ENCODE data around the gene LCE3C.
"Not testable (repeated sequence)": the region's sequence is repeated elsewhere in the genome, so short reads cannot be mapped to it uniquely, and the experiment has no call there.

LCE3C gene, protein sequence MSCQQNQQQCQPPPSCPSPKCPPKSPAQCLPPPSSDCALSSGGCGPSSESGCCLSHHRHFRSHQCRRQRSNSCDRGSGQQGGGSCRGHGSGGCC

DNA sequence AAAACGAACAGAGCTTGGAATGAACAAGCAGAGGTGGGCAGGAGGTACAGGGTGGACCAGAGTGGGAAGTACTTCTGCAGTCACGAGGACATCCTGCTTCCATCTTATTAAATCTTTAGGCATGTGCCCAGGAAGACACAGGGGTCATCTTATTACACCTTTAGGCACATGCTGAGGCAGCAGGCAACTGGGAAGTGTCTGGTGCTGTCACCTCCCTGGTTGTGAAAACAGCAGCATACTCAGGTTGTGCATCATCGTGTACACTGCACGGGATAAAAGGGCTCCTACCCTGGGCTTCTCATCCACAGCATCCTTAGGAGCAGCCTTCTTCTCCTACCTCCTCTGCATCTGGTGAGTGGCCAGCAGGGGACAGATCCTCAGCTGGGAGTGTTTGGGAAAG, at the start of gene LCE3C:
LCE3C (plus strand) TSS at position 301 of the 400 bp plus-strand sequence. CDS start 498 bp downstream, outside the sequence.
- DNase-seq, result no peak

DNA sequence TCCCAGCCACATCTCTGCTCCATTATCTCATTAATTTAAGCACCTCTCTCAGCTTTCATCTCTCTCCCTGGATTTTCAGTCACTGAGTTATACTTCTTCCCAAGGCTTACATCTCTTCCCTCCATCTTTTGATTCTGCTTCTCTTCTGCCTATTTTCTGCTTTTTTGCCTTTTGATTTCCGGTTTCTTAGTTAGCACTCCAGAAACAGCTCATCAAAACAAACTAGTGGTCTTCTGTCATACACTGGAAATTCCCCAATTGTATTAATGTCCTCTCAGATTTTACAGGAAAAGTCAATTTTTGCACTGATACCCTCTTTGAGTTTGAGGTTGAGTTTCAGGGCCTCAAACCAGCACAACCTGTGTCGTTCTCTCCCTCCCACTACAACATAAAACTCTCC, 34.9 kb upstream of the LCE3C start:
- DNase-seq, result no peak

DNA sequence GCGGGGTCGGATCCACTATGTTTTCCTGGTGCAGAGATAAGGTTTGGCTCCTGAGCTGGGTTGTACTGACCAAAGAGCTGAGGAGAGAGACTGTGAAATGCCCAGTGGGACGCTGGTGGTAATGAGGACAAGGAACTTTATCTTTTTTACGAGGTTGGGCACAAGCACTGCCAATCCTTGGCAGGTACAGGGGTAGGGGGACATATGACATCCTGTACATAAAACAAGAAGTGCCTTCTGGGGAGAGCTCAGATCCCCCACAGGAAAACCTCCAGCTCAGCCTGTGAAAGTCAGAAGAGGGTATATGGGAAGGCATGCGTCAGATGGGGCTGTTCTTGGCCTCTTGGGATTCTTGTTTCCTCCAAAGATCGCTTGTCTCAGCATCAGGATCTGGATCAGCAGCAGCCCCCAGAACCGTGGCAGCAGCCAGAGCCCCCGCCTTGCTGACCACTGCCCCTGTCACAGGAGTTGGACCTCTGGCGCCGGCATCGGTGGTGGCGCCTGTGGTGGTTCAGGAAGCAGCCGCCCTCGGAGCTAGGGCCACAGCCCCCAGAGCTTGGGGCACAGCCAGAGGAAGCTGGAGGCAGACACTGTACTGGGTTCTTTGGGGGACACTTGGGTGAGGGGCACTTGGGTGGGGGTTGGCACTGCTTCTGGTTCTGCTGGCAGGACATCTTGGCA, 34.4 kb upstream of the LCE3C start:
- DNase-seq, result no peak

DNA sequence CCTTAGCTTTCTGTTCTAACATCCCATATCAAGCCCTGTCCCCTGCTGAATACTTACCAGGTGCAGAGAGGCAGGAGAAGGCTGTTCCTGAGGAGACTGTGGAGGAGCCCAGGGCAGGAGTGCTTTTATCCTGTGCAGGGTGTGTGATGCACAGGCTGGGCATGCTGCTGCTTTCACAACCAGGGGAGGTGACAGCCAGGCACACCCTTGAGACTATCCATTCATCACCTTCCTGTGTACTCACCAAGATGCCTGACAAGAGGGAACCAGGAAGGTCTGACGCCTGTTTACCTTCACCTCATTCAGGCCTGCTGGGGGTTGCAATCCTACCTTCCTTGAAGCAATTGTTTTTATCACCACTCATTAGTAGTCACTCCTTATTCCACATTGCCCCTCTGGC, 33.4 kb upstream of the LCE3C start, which contains the start of gene LCE3E:
LCE3E (minus strand) TSS at position 100 of the 400 bp plus-strand sequence. CDS start 572 bp downstream, outside the sequence.
- DNase-seq, result no peak

DNA sequence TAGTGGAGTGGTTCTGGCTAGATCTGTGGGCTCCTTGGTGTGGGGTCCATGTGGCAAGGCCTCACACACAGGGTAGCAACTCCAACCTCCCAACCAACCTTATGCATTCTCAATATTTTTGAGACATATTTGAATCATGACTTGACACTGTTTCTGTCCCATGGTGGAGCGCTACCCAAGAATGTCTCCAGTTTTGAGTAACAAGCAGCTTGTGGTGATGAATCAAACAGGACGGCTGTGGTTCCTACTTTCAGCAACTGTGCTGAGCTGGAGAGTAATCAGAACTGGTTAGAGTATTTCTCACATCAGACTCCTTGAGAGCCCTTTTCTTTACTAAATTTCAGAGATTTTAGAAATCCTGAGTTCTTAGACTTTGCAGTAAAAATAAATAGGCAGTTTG, 22.9 kb upstream of the LCE3C start:
- DNase-seq, result no peak

DNA sequence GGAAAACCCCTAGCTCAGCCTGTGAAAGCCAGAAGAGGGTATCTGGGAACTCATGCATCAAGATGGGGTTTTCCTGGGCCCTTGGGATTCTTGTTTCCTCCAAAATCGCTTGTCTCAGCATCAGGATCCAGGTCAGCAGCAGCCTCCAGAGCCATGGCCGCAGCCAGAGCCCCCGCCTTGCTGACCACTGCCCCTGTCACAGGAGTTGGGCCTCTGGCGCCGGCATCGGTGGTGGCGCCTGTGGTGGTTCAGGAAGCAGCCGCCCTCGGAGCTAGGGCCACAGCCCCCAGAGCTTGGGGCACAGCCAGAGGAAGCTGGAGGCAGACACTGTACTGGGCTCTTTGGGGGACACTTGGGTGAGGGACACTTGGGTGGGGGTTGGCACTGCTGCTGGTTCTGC, 20.5 kb upstream of the LCE3C start:
- DNase-seq, result not testable (repeated sequence)

DNA sequence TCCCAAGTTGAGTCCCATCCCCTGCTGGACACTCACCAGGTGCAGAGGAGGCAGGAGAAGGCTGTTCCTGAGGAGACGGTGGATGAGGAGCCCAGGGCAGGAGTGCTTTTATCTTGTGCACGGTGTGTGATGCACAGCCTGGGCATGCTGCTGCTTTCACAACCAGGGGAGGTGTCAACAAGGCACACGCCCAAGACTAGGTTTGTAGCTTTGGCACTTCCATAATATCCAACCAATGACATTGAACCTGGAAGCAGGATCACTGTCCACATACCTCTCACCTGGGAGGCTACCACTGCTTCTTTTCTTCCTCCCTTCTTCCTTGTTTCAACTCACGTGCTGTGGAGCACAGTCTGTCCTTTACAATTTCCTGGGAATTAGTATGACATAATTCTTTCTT, 19.6 kb upstream of the LCE3C start, which contains the start of gene LCE3D:
LCE3D (minus strand) TSS at position 84 of the 400 bp plus-strand sequence. CDS start 580 bp downstream, outside the sequence.
- DNase-seq, result no peak

DNA sequence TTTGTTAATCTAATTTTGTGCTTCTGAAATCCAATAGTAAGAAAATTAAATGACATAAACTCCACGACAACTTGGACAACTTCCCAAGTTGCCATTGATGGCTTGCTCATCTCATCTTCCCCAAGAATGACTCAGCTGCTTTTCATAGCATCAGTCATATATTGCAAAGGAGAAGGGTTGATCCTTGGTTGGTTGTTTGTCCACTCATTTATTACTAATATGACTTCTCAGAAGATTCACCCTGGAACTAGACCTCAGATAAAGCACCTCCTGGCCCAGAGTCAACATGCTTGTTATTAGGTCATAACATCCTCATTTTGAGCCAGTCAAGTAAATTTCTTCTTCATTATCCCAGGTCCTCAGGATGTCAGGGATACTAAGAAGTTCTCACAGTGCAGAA, 17.4 kb upstream of the LCE3C start:
- no peak for DNase-seq

DNA sequence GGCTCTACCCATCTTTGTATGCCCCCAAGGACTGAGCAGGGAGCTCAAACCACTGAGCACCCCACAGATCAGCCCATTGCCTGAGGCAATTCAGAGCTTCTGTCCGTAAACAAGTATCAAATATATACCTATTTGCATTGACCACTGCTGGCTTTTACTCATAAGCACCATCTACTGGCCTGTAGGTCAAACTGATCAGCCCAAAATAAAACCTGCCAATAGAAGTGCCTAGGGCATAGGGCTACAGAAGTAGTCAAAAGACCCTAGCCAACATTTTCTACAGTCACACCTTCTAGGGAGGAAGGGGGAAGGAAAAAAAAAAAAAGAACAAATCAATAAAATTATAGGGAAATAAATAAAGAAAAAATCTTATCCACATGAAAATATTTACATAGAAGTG, 14.4 kb upstream of the LCE3C start:
- DNase-seq, result no peak

DNA sequence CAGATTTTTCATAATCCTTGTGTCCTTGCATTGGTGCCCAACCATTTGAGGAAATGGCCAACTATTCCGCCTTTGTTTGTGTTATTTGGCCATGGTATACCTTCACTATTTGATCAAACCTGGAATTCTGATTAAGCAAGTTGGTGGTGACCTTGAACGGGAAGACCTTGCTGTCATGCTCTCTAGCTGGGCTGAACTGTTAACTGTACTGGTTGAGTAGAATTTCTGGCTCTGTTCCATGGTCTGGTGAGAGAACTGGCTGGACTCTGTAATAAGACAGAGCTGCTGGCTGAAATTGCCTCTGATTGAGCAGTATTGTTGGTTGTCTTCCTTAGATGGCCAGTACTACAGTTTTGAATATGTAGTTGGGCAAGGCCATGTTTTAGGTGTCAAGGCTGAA, 3.0 kb upstream of the LCE3C start:
- no peak for DNase-seq

DNA sequence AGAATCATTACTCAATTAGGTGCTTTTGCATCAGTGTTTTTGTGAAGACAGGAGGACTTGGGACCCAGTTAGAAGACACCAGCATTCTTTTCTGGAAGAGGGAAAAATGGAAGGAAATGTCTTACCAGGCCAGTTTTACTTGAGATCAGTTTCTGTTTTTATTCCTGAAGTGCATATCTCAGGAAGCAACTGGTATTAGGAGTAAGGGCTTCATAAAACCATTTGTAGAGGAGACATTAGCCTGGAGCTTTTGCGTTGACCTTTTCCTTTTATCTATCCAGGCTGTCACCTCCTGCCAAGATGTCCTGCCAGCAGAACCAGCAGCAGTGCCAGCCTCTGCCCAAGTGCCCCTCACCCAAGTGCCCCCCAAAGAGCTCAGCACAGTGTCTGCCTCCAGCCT, 13.5 kb downstream of the LCE3C start, which contains the start of gene LCE3B:
LCE3B (plus strand) TSS at position 301 of the 400 bp plus-strand sequence; CDS start at position 301, 0 bp downstream.
- no peak for DNase-seq

DNA sequence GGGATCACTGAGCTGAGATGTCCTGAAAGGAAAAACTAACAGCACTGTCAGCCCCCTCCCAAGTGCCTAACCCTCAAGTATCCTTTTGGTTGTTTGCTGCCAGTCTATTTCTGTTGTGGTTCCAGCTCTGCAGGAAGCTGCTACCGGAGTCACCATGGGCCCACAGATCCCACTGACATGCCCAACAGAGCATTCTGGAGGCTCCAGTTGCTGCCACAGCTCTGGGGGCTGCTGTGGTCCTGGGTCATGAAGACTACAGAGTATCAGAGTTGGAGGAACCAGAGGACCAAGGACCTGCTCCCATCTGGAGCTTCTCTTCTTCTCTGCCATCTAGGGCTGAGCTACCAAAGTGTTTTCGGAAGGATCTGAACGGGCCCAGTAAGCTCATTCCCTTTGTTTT, 22.0 kb downstream of the LCE3C start:
- no peak for DNase-seq

DNA sequence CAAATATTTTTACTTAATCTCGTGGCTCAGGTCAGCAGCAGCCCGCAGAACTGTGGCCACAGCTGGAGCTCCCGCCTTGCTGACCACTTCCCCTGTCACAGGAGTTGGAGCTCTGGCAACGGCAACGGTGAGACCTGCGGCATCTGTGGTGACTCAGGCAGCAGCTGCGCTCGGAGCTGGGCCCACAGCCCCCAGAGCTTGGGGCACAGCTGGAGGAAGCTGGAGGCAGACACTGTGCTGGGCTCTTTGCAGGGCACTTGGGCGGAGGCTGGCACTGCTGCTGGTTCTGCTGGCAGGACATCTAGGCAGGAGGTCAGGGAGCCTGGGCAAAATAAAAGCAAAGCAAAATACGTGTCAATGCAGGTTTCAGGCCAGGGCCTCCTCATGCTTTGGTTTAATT, 22.8 kb downstream of the LCE3C start, which contains the start of gene LCE3A:
LCE3A (minus strand) TSS at position 301 of the 400 bp plus-strand sequence; CDS start at position 301, 0 bp downstream.
- DNase-seq, result no peak

DNA sequence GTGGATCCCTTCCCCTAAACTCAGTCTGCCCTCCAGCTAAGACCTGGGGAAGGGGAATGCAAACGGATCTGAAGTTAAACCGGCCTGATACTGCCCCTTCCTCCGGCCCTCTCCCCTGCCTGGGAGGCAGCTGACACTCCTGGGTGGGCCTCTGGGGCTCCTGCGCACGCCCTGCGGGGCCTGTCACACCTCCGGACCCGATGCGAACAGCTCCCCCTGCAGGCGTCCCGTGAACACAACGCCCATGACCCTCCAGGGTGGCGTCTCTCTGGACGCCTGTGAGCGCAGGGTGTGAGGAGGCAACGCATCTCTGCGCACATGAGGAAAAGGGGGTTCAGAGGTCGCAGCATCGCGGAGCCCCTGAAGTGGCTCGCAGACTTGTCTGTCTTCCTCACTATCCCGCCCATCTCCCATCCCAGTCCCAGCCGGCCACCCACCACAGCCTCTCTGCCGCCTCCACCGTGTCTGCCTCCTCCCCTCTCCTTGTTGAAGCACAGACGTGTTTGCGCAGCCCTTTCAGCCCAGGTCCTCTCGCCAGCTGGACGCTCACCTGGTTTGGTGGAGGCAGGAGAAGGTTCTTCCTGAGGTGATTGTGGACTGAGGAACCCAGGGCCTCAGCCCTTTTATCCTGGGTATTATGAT, 23.3 kb downstream of the LCE3C start:
- DNase-seq, result no peak

DNA sequence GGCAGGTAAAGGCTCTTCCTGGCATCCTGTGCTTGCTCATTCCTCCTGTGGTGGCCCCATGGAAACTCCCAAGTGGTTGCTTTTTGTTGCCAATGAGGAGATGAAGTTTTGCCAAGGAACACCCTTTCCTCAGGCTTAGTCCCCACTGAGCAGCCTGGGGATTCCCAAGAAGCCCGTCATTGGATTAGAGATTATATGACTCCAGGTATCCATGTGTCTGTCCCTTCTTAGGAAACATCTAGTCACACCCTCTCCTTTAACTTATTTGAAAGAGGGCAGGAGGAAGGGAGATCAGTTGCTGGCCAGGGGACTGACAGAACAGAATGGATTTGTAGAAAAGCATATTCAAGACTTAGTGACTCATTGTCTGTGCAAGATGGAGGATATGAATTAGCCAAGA, 26.7 kb downstream of the LCE3C start:
- no peak for DNase-seq

DNA sequence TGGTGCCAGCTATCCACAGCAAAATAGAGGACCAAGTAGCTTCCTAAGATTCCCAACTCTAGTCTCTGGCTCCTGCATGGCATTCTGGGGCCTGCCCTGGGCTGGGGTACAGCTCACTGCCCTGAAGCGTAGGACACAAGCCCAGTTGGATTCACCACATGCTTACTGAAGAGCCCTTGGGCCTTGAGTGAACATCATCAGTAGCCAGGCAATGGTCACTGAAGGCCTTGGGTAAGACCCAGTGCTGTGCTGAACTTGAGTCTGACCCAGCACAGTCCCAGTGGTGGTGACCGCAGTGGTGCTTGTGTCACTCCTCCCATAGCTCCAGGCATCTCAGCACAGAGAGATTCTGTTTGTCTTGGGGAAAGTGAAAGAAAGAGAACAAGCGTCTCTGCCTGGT, 30.6 kb downstream of the LCE3C start:
- DNase-seq, result no peak

DNA sequence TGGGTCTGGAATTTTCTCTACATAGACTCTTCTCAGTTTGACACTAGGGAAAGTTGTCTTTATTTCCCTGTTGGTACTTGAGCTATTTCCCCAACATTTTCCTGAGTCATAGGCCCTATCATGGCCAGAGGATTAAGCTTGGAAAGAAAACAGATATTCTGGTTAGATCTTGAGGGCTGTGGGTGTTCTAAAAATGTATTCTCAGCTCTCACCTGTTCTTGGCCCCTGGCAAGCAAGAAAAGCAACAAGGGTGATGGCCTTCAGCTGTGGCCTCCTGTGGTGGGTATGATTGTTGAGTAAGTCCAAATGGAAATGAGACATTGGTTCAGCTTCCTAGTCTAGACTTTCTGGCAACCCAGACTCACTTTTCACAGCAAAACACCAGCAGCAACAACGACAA, 40.3 kb downstream of the LCE3C start:
- DNase-seq, result no peak

DNA sequence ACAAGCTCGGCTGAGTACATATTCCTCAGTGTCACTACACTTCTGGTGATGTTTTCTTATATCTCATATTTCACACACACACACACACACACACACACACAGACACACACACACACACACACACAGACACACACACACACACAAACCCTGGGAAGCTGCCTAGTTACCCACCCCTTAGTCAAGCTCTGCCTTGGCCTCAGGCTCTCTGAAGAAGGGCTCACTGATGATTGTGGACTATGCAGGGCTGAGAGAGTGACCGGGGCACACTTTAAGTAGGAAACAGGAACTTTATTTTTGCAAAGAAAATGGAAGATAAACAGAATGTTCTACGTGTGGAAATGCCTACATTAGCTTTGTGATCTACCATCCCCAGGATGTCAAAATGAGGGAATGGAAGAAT, 43.9 kb downstream of the LCE3C start:
- no peak for DNase-seq

DNA sequence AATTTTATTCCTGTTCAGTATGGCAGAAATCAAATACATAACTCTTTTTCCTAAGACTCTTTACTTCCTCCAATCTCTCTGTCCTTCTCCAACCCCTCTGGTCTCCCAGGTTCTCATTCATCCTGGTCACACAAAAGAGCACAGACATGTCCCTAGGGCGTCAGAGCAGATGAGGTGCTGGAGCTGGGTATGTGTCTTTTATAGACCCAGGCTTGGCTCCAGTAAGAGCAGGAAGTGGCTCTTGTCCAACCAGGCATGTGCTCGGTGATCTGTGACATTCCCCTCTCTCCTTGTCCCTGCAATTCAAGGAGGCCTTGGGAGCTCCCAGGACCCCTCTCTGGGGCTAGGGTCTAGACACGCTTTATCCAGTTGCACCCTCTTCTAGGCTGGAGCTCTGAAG, 45.1 kb downstream of the LCE3C start:
- no peak for DNase-seq

DNA sequence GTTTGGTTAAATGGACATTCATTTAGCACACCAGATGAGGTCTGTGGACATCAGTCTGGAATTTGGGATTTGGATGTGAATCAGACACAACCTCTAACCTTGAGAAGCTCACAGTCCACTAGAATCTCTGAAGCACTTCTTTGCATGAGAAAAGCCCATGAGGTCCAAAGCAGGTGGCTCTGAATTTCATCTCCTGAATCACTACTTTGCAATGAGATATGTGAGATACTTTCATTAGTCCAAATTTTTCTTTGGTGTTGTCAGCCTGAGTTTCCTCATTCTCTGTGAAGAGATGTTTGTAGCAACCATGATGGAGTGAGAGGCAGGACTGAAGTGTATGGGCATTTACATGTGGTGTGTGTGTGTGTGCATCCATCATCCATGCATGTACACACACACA, 46.6 kb downstream of the LCE3C start:
- DNase-seq, result no peak

Data from NCI-H526 treated with DMSO at 0.1 percent for 48 hours (cell line).